Pancreas (tissue), 10 donors: Measurements from ENCODE around the gene POGK. TPM values are rescaled to one million over a fixed set of nuclear protein-coding genes. Genes with fewer than 3 reads are reported as not detected.
A peak's percentile ranks its signal among the peaks of the same experiment; 100 is the strongest.

Experiments used
- ATAC-seq, 4 donors: fragments of 200-7000 bp; cut with Tn5 transposase; one replicate each; pipeline versions ENCODE4 v1.8.0 to v1.9.1; 2020; ENCODE audit warnings: mild to moderate bottlenecking in 4 of 4, moderate library complexity in 4 of 4
- DNase-seq, 6 donors: peaks; one replicate each; pipeline ENCODE4 v3.0.0-alpha.2; 2020
- FAIRE-seq: peaks from 2 replicates; lab custom pipeline; 2012; peaks lifted over from hg19 to GRCh38; lab: Jason Lieb, UNC
- H3K27ac ChIP-seq, 4 donors: fragments of 200-600 bp; sonication (generic); 1 replicate in 3 of 4; 2 replicates in 1 of 4; pipeline versions ENCODE4 v1.5.0 to v1.8.0; 2020
- H3K27me3 ChIP-seq, 4 donors: fragments of 200-600 bp; one replicate each; pipeline ENCODE4 v1.8.0; 2021
- H3K36me3 ChIP-seq, 3 donors: fragments of 200-600 bp; sonication (generic) in 1 of 3; one replicate each; pipeline versions ENCODE4 v1.5.0 to v1.8.0; 2020 to 2021
- H3K4me1 ChIP-seq, 3 donors: fragments of 200-600 bp; one replicate each; pipeline ENCODE4 v1.8.0; 2021
- H3K4me3 ChIP-seq, 4 donors: fragments of 200-600 bp; sonication (generic) in 2 of 4; one replicate each; pipeline versions ENCODE4 v1.5.0 to v1.8.0; 2020 to 2021
- H3K9me3 ChIP-seq, 4 donors: fragments of 200-600 bp; one replicate each; pipeline ENCODE4 v1.8.0; 2021
- whole genome bisulfite sequencing, 2 donors: extraction: QIAGEN DNeasy Blood & Tissue Kit; methylation state at CpG; one replicate each; pipeline ENCODE4 v1.1.7; 2013; 5-methylcytosine and 5-hydroxymethylcytosine counted together
- intact Hi-C, 3 donors: fragments of 100-400 bp; cut with DNase I; formaldehyde crosslinking; loops; one replicate each; pipeline versions ENCODE4 v1.11.1 to v1.14.2; 2022
- polyA plus RNA-seq, 2 donors: library from polyadenylated mRNA; stranded (reverse); fragments of 200-250 nt; gene quantifications; one replicate each; pipeline ENCODE4 v1.2.3, GENCODE V29; 2013
- total RNA-seq, 6 donors: library from RNA; stranded (reverse); fragmentation: NEBNext Ultra II Directional in 4 of 6; extraction: Animal tissue kit (Norgen Biotek cat#: 25700) in 4 of 6; gene quantifications; one replicate each; pipeline versions ENCODE4 v1.2.1 to v1.2.4, GENCODE V29; 2021 to 2023
- TF ChIP-seq, protein P1 (sequence below), 4 donors: fragments of 200-600 bp; sonication (generic) in 3 of 4; IDR thresholded peaks; one replicate each; pipeline versions ENCODE4 v1.5.0 to v1.8.0; 2021; ENCODE audit warnings: antibody characterized with exemption in 4 of 4
- donor health status: healthy with polysubstance abuse.
- donor health status: DM: no; HTN: no; CAD: no; lungs with moderate emphysema.
- donor health status: DM: no; HTN: no; CAD: no.
- donor health status: control.
- donor health status: control.
- donor health status: Bipolar disorder and iron deficiency.
- donor health status: DM: yes; HTN: yes; CAD: no.
- donor health status: DM: no; HTN: no; CAD: no.
- donor health status: DM: no; HTN: no; CAD: no.
- donor health status: DM: yes; HTN: yes; CAD: no.

The POGK gene
- total and polyA plus RNA-seq, 8 donors, result 6.3 to 26.7 (median 14.0) TPM

DNA sequence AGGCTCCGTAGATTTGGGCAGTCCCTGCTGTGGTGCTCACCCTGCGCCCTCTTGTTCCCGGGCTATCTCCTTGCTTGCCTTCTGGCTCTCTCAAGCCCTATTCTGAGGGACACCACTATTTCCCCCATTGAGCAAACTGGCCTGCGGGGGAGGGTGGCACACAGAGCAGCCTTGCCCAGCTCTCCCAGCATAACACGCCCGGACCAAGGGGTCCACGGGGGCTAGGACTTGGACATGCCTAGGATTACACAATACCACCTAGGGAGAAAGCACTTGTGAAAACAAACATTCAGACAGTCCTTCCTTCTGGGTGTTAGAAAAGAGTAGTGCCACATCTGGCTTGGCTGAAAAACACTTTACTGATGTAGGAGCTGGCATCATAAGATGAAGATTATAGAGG lies 29.4 kb downstream of the POGK start:
- no peaks in the 10 kb centered on the region for H3K27me3 ChIP-seq
- no peak overlapping the region for H3K4me3 ChIP-seq
- FAIRE-seq (no peak), ATAC-seq (no peak), DNase-seq (no peak)
- H3K36me3 ChIP-seq, result peaks cover 0 to 7% (median 0%) of the 10 kb centered on the region in 3 donors
- H3K4me1 ChIP-seq, result peaks cover 4 to 19% (median 7%) of the 10 kb centered on the region in 3 donors
- H3K27ac ChIP-seq, result no peak overlapping the region
- intact Hi-C loops, result no loop called here
- 88 to 89% methylated on average over 7 of the region's 7 CpGs for WGBS, 2 donors
- TF ChIP-seq, protein P1, sequence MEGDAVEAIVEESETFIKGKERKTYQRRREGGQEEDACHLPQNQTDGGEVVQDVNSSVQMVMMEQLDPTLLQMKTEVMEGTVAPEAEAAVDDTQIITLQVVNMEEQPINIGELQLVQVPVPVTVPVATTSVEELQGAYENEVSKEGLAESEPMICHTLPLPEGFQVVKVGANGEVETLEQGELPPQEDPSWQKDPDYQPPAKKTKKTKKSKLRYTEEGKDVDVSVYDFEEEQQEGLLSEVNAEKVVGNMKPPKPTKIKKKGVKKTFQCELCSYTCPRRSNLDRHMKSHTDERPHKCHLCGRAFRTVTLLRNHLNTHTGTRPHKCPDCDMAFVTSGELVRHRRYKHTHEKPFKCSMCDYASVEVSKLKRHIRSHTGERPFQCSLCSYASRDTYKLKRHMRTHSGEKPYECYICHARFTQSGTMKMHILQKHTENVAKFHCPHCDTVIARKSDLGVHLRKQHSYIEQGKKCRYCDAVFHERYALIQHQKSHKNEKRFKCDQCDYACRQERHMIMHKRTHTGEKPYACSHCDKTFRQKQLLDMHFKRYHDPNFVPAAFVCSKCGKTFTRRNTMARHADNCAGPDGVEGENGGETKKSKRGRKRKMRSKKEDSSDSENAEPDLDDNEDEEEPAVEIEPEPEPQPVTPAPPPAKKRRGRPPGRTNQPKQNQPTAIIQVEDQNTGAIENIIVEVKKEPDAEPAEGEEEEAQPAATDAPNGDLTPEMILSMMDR (IDR thresholded peaks at IDR 0.05), result no peak
- H3K9me3 ChIP-seq, result no peaks in the 10 kb centered on the region

DNA sequence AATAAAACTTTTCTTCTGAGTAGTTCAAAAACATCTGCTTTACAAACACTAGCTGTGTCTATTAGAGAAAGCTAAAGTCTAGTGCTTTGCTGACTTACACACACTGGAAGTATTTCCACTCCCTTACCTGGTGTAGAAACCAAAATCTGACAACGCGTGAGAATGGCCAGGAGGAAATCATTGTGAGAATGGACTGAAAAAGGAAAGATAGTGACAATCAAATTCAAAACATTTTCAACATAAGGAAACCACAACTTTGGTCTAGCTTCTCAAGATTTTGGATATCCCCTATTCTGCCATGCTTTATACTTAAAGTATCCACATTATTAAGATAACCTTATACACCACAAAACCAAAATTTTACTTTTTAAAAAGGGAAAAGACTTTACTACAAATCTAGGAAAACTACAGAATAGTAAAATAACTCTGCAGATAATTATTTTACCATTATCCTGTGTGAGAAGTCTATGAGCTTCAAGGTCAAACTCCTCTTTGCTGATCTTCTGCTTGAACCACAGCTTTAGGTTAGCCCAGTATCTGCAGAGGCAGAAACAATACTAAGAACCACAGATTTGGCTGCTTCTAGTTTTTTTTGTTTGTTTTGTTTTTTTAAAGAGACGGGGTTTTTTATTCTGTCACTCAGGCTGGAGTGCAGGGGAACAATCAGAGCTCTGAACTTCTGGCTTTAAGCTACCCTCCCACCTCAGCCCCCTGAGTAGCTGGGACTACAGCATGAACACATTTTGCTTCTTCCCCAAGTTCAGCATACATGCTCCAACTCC lies 30.2 kb downstream of the POGK start:
- Histone ChIP-seq H3K27ac (no peak overlapping the region), H3K27me3 (no peaks in the 10 kb centered on the region), H3K36me3 (no peaks in the 10 kb centered on the region), H3K4me1 (peaks cover 4 to 25% (median 8%) of the 10 kb centered on the region in 3 donors), H3K4me3 (no peak overlapping the region), H3K9me3 (no peaks in the 10 kb centered on the region)
- WGBS, 2 donors, result 36 to 52% methylated on average over 3 of the region's 3 CpGs
- TF ChIP-seq, protein P1 (IDR thresholded peaks at IDR 0.05), result no peak
- ATAC-seq (no peak), FAIRE-seq (no peak), DNase-seq (no peak)
- intact Hi-C loops, result no loop called here

DNA sequence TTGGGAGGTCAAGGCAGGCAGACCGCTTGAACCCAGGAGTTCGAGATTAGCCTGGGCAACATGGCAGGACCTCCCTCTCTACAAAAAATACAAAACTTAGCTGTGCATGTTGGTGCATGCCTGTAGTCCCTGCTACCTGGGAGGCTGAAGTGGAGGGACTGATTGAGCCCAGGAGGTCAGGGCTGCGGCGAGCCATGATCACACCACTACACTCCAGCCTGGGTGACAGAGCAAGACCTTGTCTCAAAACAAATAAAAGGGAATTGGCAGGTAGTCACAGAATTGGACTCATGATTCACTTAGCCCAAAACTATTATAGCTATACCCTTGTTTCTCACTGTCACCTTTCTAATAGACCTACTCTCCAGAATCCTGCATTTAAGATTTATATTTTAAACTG lies 31.3 kb downstream of the POGK start:
- WGBS, 2 donors, result 70 to 72% methylated on average over 4 of the region's 4 CpGs
- DNase-seq (no peak), ATAC-seq (peak in 1 of 4 donors; percentile 31), FAIRE-seq (no peak)
- intact Hi-C loops, result no loop called here
- Histone ChIP-seq H3K36me3 (no peaks in the 10 kb centered on the region), H3K9me3 (no peaks in the 10 kb centered on the region), H3K4me3 (no peak overlapping the region), H3K4me1 (peaks cover 12 to 33% (median 15%) of the 10 kb centered on the region in 3 donors), H3K27ac (no peak overlapping the region), H3K27me3 (no peaks in the 10 kb centered on the region)
- TF ChIP-seq, protein P1 (IDR thresholded peaks at IDR 0.05), result no peak

DNA sequence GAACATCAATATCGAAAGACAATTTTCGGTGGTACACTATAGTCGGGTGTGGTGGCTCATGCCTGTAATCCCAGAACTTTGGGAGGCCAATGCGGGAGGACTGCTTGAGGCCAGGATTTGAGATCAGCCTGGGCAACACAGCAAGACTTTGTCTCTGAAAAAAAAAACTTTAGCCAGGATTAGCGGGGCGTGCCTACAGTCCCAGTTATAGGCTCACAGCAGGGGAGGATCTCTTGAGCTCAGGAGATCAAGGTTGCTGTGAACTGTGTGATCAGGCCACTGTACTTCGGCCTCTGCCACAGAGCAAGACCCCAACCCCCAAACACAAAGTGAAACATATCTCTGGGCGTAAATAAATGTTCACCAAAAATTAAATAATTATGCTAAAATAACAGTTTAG lies 35.2 kb downstream of the POGK start:
- Histone ChIP-seq H3K4me1 (peaks cover 12 to 33% (median 15%) of the 10 kb centered on the region in 3 donors), H3K27me3 (no peaks in the 10 kb centered on the region), H3K36me3 (no peaks in the 10 kb centered on the region), H3K27ac (no peak overlapping the region), H3K9me3 (no peaks in the 10 kb centered on the region), H3K4me3 (no peak overlapping the region)
- 89% methylated on average over 8 of the region's 8 CpGs for WGBS, 2 donors
- DNase-seq (no peak), ATAC-seq (no peak), FAIRE-seq (no peak)
- TF ChIP-seq, protein P1 (IDR thresholded peaks at IDR 0.05), result no peak
- intact Hi-C loops, result no loop called here

DNA sequence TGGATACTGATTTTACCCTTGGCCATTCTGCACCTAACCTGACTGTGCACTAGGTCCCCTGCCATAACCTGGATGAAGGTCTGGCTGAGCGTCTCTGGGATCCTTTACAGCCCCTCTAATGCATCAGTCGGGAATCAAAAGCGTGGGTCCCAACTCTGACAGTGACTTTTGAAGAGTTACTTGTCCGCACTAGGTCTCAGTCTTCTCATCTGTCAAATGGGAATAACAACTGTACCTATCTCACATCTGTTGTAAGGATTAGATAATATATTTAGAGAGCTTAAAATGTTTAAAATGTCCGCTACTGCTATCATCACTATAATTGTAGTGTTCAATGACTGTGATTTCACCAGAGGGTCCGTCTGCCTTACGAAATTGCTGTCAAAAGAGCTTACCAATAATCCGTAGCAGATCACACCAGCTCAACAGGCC lies 36.0 kb downstream of the POGK start:
- no peaks in the 10 kb centered on the region for H3K36me3 ChIP-seq
- TF ChIP-seq, protein P1 (IDR thresholded peaks at IDR 0.05), result no peak

More for the DNA sequence above, 36.0 kb downstream of the POGK start:
- FAIRE-seq (no peak), ATAC-seq (no peak), DNase-seq (no peak)
- 26 to 28% methylated on average over 8 of the region's 8 CpGs for WGBS, 2 donors
- peak overlapping the region; percentile 78 to 97 (median 86) for H3K4me3 ChIP-seq
- peaks cover 10 to 33% (median 15%) of the 10 kb centered on the region in 3 donors for H3K4me1 ChIP-seq
- H3K9me3 ChIP-seq, result no peaks in the 10 kb centered on the region
- intact Hi-C loops, result no loop called here
- H3K27ac ChIP-seq, result peak overlapping the region; percentile 91 to 96 (median 92)
- no peaks in the 10 kb centered on the region for H3K27me3 ChIP-seq
